Calu3 (cell line): ENCODE data around the gene ECEL1. TPM values are rescaled to one million over a fixed set of nuclear protein-coding genes. Genes with fewer than 3 reads are reported as not detected.
"Not testable (repeated sequence)": the region's sequence is repeated elsewhere in the genome, so short reads cannot be mapped to it uniquely, and the experiment has no call there.

Experiments used
- BruUV-seq: library from RNA; stranded (reverse); fragments of 400-500 nt; replicated peaks from 2 replicates; lab custom pipeline; 2021; lab: Mats Ljungman, UMichigan
- CTCF ChIA-PET: fragments of 300-600 bp; sonication (Branson Sonifier 250); formaldehyde crosslinking; loops from one replicate; lab custom pipeline; 2022; ENCODE audit warnings: antibody characterized with exemption; lab: Charles Lee
- DNase-seq: peaks from one replicate; pipeline ENCODE4 v3.0.0; 2022
- H3K27ac Mint-ChIP-seq: one replicate; pipeline ENCODE4 v1.8.0; 2022; ENCODE audit warnings: mixed read lengths; ENCODE audit not compliant: unreplicated experiment
- H3K27me3 Mint-ChIP-seq: one replicate; pipeline ENCODE4 v1.8.0; 2022; ENCODE audit warnings: mixed read lengths; ENCODE audit not compliant: unreplicated experiment
- H3K36me3 Mint-ChIP-seq: one replicate; pipeline ENCODE4 v1.8.0; 2022; ENCODE audit warnings: mild to moderate bottlenecking, moderate library complexity, mixed read lengths; ENCODE audit not compliant: insufficient read depth, unreplicated experiment
- H3K4me1 Mint-ChIP-seq: one replicate; pipeline ENCODE4 v1.8.0; 2022; ENCODE audit warnings: mild to moderate bottlenecking, low read depth, mixed read lengths; ENCODE audit not compliant: unreplicated experiment
- H3K4me3 Mint-ChIP-seq: one replicate; pipeline ENCODE4 v1.8.0; 2022; ENCODE audit warnings: mild to moderate bottlenecking, low read depth, moderate library complexity, mixed read lengths; ENCODE audit not compliant: unreplicated experiment
- H3K9me3 Mint-ChIP-seq: one replicate; pipeline ENCODE4 v1.8.0; 2022; ENCODE audit warnings: low read depth, mixed read lengths; ENCODE audit not compliant: unreplicated experiment
- intact Hi-C: fragments of 100-400 bp; cut with micrococcal nuclease; formaldehyde crosslinking; loops from one replicate; pipeline ENCODE4 v1.10.0; 2022; ENCODE audit not compliant: unreplicated experiment
- total RNA-seq: library from RNA; stranded (reverse); gene quantifications from 2 replicates; pipeline ENCODE4 v1.2.3, GENCODE V29; 2022
- TF ChIP-seq, protein P1 (sequence below): fragments of 200-600 bp; IDR thresholded peaks from one replicate; pipeline ENCODE4 v1.8.0; 2022; ENCODE audit warnings: antibody characterized with exemption; ENCODE audit not compliant: unreplicated experiment

Gene ECEL1
- total RNA-seq, 1 experiment from 2014 or later: not detected

DNA sequence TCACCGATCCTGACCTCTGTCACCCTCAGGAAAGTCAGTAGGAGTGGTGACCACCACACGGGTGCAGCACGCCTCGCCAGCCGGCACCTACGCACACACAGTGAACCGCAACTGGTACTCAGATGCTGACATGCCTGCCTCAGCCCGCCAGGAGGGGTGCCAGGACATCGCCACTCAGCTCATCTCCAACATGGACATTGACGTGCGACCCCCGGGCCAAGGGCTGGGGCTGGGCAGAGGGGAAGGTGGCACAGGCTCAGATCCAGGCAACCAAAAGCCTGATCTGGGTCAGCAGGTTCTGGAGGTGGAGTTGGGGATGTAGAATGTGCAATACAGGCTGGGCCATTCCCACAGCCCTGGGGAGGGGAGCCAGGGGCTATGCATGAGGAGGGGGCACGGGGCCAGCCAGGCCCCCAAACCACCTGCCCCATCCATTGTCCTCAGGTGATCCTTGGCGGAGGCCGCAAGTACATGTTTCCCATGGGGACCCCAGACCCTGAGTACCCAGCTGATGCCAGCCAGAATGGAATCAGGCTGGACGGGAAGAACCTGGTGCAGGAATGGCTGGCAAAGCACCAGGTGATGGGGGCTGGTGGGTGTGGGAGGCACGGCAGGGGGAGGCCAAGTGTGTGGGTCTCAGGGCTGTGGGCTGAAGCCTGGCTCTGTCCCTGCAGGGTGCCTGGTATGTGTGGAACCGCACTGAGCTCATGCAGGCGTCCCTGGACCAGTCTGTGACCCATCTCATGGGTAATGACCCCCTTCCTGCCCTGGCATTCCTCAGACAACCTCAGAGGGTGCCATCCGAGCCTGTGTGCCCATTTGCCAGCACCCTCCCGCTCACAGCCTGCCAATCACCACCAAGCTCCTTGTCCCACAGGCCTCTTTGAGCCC lies 30.3 kb downstream of the ECEL1 start:
- intact Hi-C loops: no loop called here
- H3K27me3 Mint-ChIP-seq: peaks cover 97% of the 10 kb centered on the region
- no peaks in the 10 kb centered on the region for H3K9me3 Mint-ChIP-seq
- H3K27ac Mint-ChIP-seq: no peak overlapping the region
- no peaks in the 10 kb centered on the region for H3K4me1 Mint-ChIP-seq
- H3K4me3 Mint-ChIP-seq: no peak overlapping the region
- no TSS peak for BruUV-seq
- TF ChIP-seq, protein P1, sequence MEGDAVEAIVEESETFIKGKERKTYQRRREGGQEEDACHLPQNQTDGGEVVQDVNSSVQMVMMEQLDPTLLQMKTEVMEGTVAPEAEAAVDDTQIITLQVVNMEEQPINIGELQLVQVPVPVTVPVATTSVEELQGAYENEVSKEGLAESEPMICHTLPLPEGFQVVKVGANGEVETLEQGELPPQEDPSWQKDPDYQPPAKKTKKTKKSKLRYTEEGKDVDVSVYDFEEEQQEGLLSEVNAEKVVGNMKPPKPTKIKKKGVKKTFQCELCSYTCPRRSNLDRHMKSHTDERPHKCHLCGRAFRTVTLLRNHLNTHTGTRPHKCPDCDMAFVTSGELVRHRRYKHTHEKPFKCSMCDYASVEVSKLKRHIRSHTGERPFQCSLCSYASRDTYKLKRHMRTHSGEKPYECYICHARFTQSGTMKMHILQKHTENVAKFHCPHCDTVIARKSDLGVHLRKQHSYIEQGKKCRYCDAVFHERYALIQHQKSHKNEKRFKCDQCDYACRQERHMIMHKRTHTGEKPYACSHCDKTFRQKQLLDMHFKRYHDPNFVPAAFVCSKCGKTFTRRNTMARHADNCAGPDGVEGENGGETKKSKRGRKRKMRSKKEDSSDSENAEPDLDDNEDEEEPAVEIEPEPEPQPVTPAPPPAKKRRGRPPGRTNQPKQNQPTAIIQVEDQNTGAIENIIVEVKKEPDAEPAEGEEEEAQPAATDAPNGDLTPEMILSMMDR: no peak
- H3K36me3 Mint-ChIP-seq: no peaks in the 10 kb centered on the region
- CTCF ChIA-PET: no interaction called here
- DNase-seq: no peak

DNA sequence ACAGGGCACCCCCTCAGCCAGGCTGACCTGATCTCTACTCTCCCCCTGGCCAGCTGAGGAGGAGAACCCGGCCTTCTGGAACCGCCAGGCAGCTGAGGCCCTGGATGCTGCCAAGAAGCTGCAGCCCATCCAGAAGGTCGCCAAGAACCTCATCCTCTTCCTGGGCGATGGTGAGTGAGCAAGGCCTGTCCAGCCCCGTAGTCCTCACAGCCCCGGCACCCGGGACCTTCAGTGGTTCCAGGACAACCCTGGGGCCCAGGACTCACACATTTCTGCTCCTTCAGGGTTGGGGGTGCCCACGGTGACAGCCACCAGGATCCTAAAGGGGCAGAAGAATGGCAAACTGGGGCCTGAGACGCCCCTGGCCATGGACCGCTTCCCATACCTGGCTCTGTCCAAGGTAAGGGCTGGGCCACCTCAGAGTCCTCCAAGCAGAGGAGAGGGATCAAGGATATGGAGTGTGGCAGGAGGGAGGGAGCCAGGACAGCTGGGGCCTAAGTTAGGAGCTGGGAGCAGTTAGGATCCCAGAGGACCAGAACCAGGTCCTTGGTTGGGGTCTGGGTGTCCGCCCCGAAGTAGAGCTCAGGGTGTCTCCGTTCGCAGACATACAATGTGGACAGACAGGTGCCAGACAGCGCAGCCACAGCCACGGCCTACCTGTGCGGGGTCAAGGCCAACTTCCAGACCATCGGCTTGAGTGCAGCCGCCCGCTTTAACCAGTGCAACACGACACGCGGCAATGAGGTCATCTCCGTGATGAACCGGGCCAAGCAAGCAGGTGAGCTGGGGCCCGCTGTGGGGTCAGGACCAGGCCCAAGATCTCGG lies 31.1 kb downstream of the ECEL1 start:
- CTCF ChIA-PET: no interaction called here
- Mint-ChIP-seq H3K4me3 (no peak overlapping the region), H3K4me1 (no peaks in the 10 kb centered on the region), H3K36me3 (no peaks in the 10 kb centered on the region), H3K9me3 (no peaks in the 10 kb centered on the region), H3K27ac (no peak overlapping the region), H3K27me3 (peaks cover 93% of the 10 kb centered on the region)
- TF ChIP-seq, protein P1: no peak
- DNase-seq: no peak
- no TSS peak for BruUV-seq
- intact Hi-C loops: no loop called here

DNA sequence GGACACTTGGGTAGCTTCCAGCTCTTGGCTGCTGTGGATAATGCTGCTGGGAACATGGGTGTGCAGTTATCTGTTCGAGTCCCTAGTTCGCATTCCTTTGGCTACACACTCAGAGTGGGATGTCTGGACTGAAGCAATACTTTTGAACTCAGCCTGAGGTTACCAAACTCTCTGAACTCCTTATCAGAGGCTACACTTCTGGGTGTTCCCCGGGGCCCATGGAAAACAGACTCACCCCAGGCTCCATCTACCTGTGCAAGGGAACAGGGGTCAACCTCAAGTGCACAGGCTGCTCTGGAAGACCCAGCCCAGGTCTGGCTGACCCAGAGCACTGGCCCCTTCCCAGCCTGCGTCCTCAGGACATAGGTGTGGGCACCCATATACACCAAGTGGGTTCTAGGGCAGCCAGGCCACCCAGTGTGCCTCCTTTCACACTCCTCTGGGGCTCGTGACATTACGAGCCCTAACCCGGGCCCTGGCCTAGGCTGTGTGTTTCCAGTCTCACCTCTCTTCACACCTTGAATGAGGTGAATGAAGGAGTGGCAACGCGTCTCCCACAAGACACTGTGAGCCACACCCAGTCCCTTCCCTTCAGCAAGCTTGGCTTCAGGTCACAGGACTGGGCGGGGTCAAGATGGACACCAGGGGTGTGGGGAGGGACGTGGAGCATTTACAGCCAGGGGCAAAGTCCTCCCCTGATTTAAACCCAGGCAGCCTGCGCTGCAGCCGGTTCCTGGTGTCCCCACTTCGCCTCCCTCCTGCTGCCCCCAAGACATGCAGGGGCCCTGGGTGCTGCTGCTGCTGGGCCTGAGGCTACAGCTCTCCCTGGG lies 32.0 kb downstream of the ECEL1 start, which contains the start of gene ALPI:
Gene ALPI, plus strand, starts transcription at position 728 of the 830 bp plus-strand sequence. Its CDS starts 47 bp downstream, at position 775.
- Mint-ChIP-seq H3K27ac (no peak within 1 kb of the TSS), H3K4me1 (no peaks in the 10 kb centered on the region), H3K36me3 (no peaks in the 10 kb centered on the region), H3K4me3 (no peak within 1 kb of the TSS), H3K27me3 (peaks cover 89% of the 10 kb centered on the region), H3K9me3 (no peaks in the 10 kb centered on the region)
- intact Hi-C loops: no loop called here
- no peak for DNase-seq
- TF ChIP-seq, protein P1: no peak
- CTCF ChIA-PET: no interaction called here
- BruUV-seq: no TSS peak

DNA sequence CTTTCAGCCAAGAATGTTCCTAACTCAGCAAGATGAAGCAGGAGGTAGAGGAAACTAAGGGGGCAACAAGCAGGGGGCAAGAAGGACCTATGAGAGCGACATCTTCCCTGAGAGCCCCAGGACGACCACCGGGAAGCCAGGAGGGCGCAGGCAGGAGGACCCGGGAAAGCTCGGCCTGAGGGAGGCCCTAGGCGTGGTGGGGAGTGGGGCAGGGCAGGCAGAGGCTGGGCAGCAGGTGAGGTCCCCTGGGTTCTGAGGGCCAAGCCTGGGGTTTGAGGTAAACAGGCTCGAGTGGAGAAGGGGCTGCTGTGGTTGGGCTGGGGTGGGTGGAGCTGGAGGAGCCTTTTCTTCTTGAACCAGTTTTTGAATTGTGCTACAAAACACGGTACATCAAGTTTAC lies 33.0 kb downstream of the ECEL1 start:
- Mint-ChIP-seq H3K27ac (no peak overlapping the region), H3K27me3 (peaks cover 89% of the 10 kb centered on the region), H3K36me3 (no peaks in the 10 kb centered on the region), H3K4me3 (no peak overlapping the region), H3K9me3 (no peaks in the 10 kb centered on the region), H3K4me1 (no peaks in the 10 kb centered on the region)
- intact Hi-C loops: loop anchor here (5.0 kb wide), 1 partner anchor 68 kb away; the partner anchor contains the start of gene PRSS56
- CTCF ChIA-PET: no interaction called here
- DNase-seq: no peak
- BruUV-seq: no TSS peak
- TF ChIP-seq, protein P1: no peak

DNA sequence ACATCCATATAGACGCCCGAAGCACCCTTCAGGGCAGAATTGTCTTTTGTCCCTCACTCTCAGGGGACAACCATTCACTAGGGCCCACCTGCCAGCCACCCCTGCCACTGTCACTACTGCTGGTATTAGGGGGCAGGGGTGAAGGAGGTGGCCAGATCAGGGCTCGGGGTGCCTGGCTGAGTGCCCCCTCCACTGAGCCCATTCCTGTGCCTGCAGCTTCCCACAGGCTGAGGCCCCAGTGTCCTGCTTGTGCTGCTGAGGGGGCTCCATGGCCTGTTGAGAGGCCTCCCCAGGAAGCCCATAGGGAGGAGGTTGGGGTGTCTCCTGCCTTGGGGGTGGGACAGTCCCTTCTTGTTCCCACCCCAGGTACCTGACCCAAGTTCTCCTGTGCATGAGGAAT lies 36.0 kb downstream of the ECEL1 start:
- BruUV-seq, CTCF ChIA-PET, H3K4me3 Mint-ChIP-seq, H3K4me1 Mint-ChIP-seq, H3K9me3 Mint-ChIP-seq, H3K36me3 Mint-ChIP-seq, DNase-seq, H3K27ac Mint-ChIP-seq: not testable (repeated sequence)
- peaks cover 65% of the 10 kb centered on the region for H3K27me3 Mint-ChIP-seq
- intact Hi-C loops: loop anchor here (5.0 kb wide), 1 partner anchor 71 kb away; the partner anchor contains the start of gene PRSS56
